ENCODE results near the gene OR5K4.

GRCh38 chr3:98353554-98353953, at the start of gene OR5K4:
- TF ChIP-seq CTCF (IDR thresholded peaks at IDR 0.05) (no peak), POLR2A (IDR thresholded peaks at IDR 0.05) (no peak)
